ENCODE data around the gene AKAP1.
A peak's percentile ranks its signal among the peaks of the same experiment; 100 is the strongest.

AKAP1 gene

DNA sequence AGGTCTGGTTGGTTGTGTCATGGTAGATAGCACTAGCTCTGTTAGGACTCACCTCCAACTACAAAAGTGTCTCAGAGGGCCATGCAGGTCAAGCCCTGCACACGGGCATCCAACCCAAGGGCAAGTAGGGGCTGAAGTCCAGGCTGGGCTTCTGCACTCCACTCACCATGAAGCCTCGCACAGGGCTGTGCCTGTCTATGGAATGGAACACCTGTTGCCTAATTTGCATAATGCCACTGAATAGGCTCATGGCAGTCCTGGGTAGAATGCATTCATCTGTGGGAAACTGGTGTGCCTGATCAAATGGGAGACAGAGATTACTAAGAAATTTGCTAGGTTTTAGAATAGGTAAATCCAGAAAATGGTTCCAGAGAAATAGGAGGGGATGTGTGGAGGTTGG, 8.0 kb upstream of the AKAP1 start:
- H3K36me3 ChIP-seq (replicated peaks): no peaks in the 10 kb centered on the region
- DNase-seq: no peak
- TF ChIP-seq, protein P1, sequence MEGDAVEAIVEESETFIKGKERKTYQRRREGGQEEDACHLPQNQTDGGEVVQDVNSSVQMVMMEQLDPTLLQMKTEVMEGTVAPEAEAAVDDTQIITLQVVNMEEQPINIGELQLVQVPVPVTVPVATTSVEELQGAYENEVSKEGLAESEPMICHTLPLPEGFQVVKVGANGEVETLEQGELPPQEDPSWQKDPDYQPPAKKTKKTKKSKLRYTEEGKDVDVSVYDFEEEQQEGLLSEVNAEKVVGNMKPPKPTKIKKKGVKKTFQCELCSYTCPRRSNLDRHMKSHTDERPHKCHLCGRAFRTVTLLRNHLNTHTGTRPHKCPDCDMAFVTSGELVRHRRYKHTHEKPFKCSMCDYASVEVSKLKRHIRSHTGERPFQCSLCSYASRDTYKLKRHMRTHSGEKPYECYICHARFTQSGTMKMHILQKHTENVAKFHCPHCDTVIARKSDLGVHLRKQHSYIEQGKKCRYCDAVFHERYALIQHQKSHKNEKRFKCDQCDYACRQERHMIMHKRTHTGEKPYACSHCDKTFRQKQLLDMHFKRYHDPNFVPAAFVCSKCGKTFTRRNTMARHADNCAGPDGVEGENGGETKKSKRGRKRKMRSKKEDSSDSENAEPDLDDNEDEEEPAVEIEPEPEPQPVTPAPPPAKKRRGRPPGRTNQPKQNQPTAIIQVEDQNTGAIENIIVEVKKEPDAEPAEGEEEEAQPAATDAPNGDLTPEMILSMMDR (IDR thresholded peaks at IDR 0.05; ENCODE audit: low read depth, low read length, missing control alignments): no peak
- H3K27me3 ChIP-seq (replicated peaks): peaks cover 4% of the 10 kb centered on the region
- in situ Hi-C loops (cut with HindIII; ENCODE audit: low pct_ligation_motif_present, low sequenced_read_pairs): no loop called here
- no peak overlapping the region for H3K27ac ChIP-seq
- no peak overlapping the region for H3K4me3 ChIP-seq (ENCODE audit: low read depth, low read length)

GRCh38 chr17:57078274-57078673, 6.8 kb upstream of the AKAP1 start:
- H3K27me3 ChIP-seq (replicated peaks): peaks cover 4% of the 10 kb centered on the region
- no peak overlapping the region for H3K4me3 ChIP-seq (ENCODE audit: low read depth, low read length)
- TF ChIP-seq, protein P1 (IDR thresholded peaks at IDR 0.05; ENCODE audit: low read depth, low read length, missing control alignments): no peak
- in situ Hi-C loops (cut with HindIII; ENCODE audit: low pct_ligation_motif_present, low sequenced_read_pairs): no loop called here
- no peak overlapping the region for H3K27ac ChIP-seq
- DNase-seq: no peak
- no peaks in the 10 kb centered on the region for H3K36me3 ChIP-seq (replicated peaks)

GRCh38 chr17:57080718-57081117, 4.3 kb upstream of the AKAP1 start:
- TF ChIP-seq, protein P1 (IDR thresholded peaks at IDR 0.05; ENCODE audit: low read depth, low read length, missing control alignments): no peak
- no peaks in the 10 kb centered on the region for H3K36me3 ChIP-seq (replicated peaks)
- no peak for DNase-seq
- no peak overlapping the region for H3K27ac ChIP-seq
- in situ Hi-C loops (cut with HindIII; ENCODE audit: low pct_ligation_motif_present, low sequenced_read_pairs): no loop called here
- no peak overlapping the region for H3K4me3 ChIP-seq (ENCODE audit: low read depth, low read length)
- no peaks in the 10 kb centered on the region for H3K27me3 ChIP-seq (replicated peaks)

DNA sequence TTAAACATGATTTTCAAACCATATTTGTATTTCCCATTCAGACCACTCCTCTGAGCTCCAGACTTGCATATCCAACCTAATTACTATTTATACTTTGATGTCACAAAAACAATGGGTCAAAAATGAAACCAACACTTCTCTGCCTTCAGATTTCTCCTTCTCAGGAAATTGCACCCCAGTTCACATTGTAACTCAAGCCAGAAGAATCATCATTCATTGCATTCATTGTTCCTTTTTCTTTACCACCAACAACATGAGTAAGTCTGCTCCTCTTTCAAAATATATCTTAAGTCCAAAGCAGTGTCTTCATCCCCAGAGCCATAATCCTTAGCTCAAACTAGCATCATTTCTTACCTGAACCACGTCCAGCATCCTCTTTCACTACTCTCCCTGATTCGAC, 2.6 kb upstream of the AKAP1 start:
- in situ Hi-C loops (cut with HindIII; ENCODE audit: low pct_ligation_motif_present, low sequenced_read_pairs): no loop called here
- Histone ChIP-seq H3K27ac (no peak overlapping the region), H3K27me3 (replicated peaks) (no peaks in the 10 kb centered on the region), H3K4me3 (ENCODE audit: low read depth, low read length) (no peak overlapping the region), H3K36me3 (replicated peaks) (no peaks in the 10 kb centered on the region)
- no peak for DNase-seq
- TF ChIP-seq, protein P1 (IDR thresholded peaks at IDR 0.05; ENCODE audit: low read depth, low read length, missing control alignments): no peak

GRCh38 chr17:57084361-57084801, 665 bp upstream of the AKAP1 start:
- Histone ChIP-seq H3K36me3 (replicated peaks) (no peaks in the 10 kb centered on the region), H3K4me3 (ENCODE audit: low read depth, low read length) (peak overlapping the region; percentile 94), H3K27me3 (replicated peaks) (no peaks in the 10 kb centered on the region), H3K27ac (peak overlapping the region; percentile 85)
- TF ChIP-seq, protein P1 (IDR thresholded peaks at IDR 0.05; ENCODE audit: low read depth, low read length, missing control alignments): no peak
- in situ Hi-C loops (cut with HindIII; ENCODE audit: low pct_ligation_motif_present, low sequenced_read_pairs): no loop called here
- DNase-seq: no peak

GRCh38 chr17:57085448-57086068, 512 bp downstream of the AKAP1 start:
- Histone ChIP-seq H3K36me3 (replicated peaks) (no peaks in the 10 kb centered on the region), H3K27me3 (replicated peaks) (no peaks in the 10 kb centered on the region), H3K4me3 (ENCODE audit: low read depth, low read length) (peak overlapping the region; percentile 94), H3K27ac (no peak overlapping the region)
- DNase-seq: no peak
- TF ChIP-seq, protein P1 (IDR thresholded peaks at IDR 0.05; ENCODE audit: low read depth, low read length, missing control alignments): no peak
- in situ Hi-C loops (cut with HindIII; ENCODE audit: low pct_ligation_motif_present, low sequenced_read_pairs): no loop called here
